ENCODE data around the gene TNFRSF1A. TPM values are rescaled to one million over a fixed set of nuclear protein-coding genes. Genes with fewer than 3 reads are reported as not detected.

The TNFRSF1A gene
- total RNA-seq, 1 experiment from 2014 or later = 108 TPM

DNA sequence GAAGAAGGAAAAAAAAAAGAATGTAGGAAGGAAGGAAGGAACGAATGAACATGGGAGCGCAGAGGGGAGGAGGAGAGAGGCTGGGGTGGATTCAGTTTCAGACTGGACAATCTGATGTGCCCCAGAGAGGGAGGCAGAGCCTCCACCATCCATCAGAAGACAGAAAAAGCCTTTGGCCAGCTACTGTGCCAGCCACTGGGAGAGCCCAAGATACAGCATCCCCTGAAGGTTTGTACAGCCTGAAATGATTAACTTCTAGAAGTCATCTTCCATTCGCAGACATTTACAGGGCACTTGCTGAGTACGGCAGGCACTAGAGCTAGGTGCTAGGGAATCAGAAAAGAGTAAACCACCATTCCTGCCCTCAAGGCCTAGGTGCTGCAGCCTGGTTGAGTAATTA lies 22.4 kb downstream of the TNFRSF1A start:
- no peak overlapping the region for H3K27ac ChIP-seq (ENCODE audit: low read length)
- H3K9me3 ChIP-seq (ENCODE audit: control insufficient read depth, insufficient read depth, low read depth, low read length) = no peaks in the 10 kb centered on the region
- H3K36me3 ChIP-seq (ENCODE audit: control insufficient read depth, insufficient read depth, low read length) = no peaks in the 10 kb centered on the region
- BruUV-seq (replicated peaks) = no TSS peak
- ChIA-PET CTCF (no interaction called here), POLR2A (no interaction called here)
- H3K27me3 ChIP-seq (ENCODE audit: control insufficient read depth, insufficient read depth, low read length) = no peaks in the 10 kb centered on the region
- TF ChIP-seq TCF7L2 (IDR thresholded peaks at IDR 0.05; ENCODE audit: low read depth, low read length) (no peak), REST (IDR thresholded peaks at IDR 0.05; ENCODE audit: insufficient read depth in 1 of 2, low read depth in 2 of 2, low read length in 1 of 2) (no peak), POLR2AphosphoS5 (IDR thresholded peaks at IDR 0.05; ENCODE audit: low read depth, low read length) (no peak), SIN3A (IDR thresholded peaks at IDR 0.05; ENCODE audit: borderline replicate concordance, insufficient read depth, low read depth, low read length) (no peak)
- TF ChIP-seq, protein P1, sequence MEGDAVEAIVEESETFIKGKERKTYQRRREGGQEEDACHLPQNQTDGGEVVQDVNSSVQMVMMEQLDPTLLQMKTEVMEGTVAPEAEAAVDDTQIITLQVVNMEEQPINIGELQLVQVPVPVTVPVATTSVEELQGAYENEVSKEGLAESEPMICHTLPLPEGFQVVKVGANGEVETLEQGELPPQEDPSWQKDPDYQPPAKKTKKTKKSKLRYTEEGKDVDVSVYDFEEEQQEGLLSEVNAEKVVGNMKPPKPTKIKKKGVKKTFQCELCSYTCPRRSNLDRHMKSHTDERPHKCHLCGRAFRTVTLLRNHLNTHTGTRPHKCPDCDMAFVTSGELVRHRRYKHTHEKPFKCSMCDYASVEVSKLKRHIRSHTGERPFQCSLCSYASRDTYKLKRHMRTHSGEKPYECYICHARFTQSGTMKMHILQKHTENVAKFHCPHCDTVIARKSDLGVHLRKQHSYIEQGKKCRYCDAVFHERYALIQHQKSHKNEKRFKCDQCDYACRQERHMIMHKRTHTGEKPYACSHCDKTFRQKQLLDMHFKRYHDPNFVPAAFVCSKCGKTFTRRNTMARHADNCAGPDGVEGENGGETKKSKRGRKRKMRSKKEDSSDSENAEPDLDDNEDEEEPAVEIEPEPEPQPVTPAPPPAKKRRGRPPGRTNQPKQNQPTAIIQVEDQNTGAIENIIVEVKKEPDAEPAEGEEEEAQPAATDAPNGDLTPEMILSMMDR (IDR thresholded peaks at IDR 0.05) = no peak
- H3K4me1 ChIP-seq (ENCODE audit: control insufficient read depth, insufficient read depth, low read length) = peaks cover 24% of the 10 kb centered on the region
- ATAC-seq (no peak), DNase-seq (ENCODE audit: low read depth, low spot score) (no peak)
- intact Hi-C loops (cut with micrococcal nuclease; ENCODE audit: unreplicated experiment) = no loop called here
- in situ Hi-C loops (cut with HindIII; ENCODE audit: low pct_unique_long_range_greater_than_20kb, low sequenced_read_pairs) = no loop called here
- H3K4me3 ChIP-seq (ENCODE audit: low read depth in 2 of 2, low read length in 2 of 2) = no peak overlapping the region

GRCh38 chr12:6318440-6318879 lies 23.4 kb downstream of the TNFRSF1A start:
- ChIA-PET POLR2A (no interaction called here), CTCF (no interaction called here)
- intact Hi-C loops (cut with micrococcal nuclease; ENCODE audit: unreplicated experiment) = no loop called here
- no peak for DNase-seq (ENCODE audit: low read depth, low spot score)
- no peak overlapping the region for H3K27ac ChIP-seq (ENCODE audit: low read length)
- peaks cover 18% of the 10 kb centered on the region for H3K4me1 ChIP-seq (ENCODE audit: control insufficient read depth, insufficient read depth, low read length)
- H3K9me3 ChIP-seq (ENCODE audit: control insufficient read depth, insufficient read depth, low read depth, low read length) = no peaks in the 10 kb centered on the region
- no TSS peak for BruUV-seq (replicated peaks)
- no peak for TF ChIP-seq POLR2AphosphoS5 (IDR thresholded peaks at IDR 0.05; ENCODE audit: low read depth, low read length)
- TF ChIP-seq SIN3A (IDR thresholded peaks at IDR 0.05; ENCODE audit: borderline replicate concordance, insufficient read depth, low read depth, low read length) = no peak
- no peak for TF ChIP-seq REST (IDR thresholded peaks at IDR 0.05; ENCODE audit: insufficient read depth in 1 of 2, low read depth in 2 of 2, low read length in 1 of 2)
- no peak for TF ChIP-seq TCF7L2 (IDR thresholded peaks at IDR 0.05; ENCODE audit: low read depth, low read length)
- TF ChIP-seq, protein P1 (IDR thresholded peaks at IDR 0.05) = no peak
- in situ Hi-C loops (cut with HindIII; ENCODE audit: low pct_unique_long_range_greater_than_20kb, low sequenced_read_pairs) = no loop called here
- no peaks in the 10 kb centered on the region for H3K36me3 ChIP-seq (ENCODE audit: control insufficient read depth, insufficient read depth, low read length)
- no peak overlapping the region for H3K4me3 ChIP-seq (ENCODE audit: low read depth in 2 of 2, low read length in 2 of 2)
- ATAC-seq = no peak
- no peaks in the 10 kb centered on the region for H3K27me3 ChIP-seq (ENCODE audit: control insufficient read depth, insufficient read depth, low read length)
